Effector CD8-positive, alpha-beta T cell (primary cell): Measurements from ENCODE around the gene PLAAT4.

ENCODE experiments used
- DNase-seq: peaks from one replicate; lab custom pipeline; 2025; lab: John Stamatoyannopoulos, UW
- total RNA-seq, 4 experiments: gene quantifications; one replicate each; lab custom pipeline; 2026; lab: John Stamatoyannopoulos, UW

PLAAT4 gene
- total RNA-seq: 83.9 to 191 (median 138) reads per million in 4 experiments

- DNase-seq: peak; percentile 4
Observed at GRCh38 chr11:63536669-63537292, at the start of gene PLAAT4. TSS of gene PLAAT4 (plus strand) at chr11:63536808. CDS start at chr11:63536869, 61 bp downstream.

- no peak for DNase-seq
Observed at GRCh38 chr11:63488789-63489188, 47.8 kb upstream of the PLAAT4 start.

- no peak for DNase-seq
Observed at GRCh38 chr11:63489879-63490278, 46.7 kb upstream of the PLAAT4 start.

DNA sequence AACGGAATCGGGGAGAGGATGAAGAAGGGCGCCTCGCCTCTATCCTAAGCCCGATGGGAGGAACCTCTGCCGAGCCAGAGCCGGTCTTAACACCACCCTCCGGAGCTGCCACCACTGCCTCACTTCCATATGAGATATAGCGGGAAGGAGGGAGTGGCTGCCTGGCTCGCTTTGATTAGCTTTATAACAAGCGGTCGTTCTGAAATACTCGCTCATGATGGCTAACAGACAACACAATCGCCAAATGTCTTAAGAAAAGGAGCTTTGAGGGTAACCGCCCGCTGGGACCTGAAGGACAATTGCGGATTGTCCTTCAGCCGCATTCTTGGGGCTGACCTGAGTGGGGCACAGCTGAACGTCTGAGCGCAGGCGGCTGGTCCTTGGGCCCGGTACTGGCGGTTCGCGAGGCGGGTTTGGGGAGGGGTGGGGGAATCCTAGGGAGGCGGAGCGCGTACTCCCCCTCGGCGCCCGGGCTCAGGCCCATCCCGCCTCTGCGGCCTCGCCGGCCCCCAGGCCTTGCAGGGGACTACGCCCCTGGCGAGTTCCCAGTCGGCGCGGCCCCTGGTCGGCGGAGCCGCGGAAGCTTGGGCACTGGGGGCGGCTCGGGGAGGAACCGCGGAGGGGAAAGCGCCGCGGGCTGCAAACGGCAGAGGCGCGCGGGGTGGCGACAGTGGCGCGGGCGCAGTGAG, 45.9 kb upstream of the PLAAT4 start, which contains the start of gene PLAAT5:
Gene PLAAT5 (minus strand): TSS at position 617 of the 689 bp plus-strand sequence. CDS start 133 bp downstream, at position 484.
- DNase-seq: no peak

GRCh38 chr11:63491240-63491587, 45.4 kb upstream of the PLAAT4 start:
- no peak for DNase-seq

GRCh38 chr11:63491636-63492372, 44.8 kb upstream of the PLAAT4 start:
- DNase-seq: no peak

GRCh38 chr11:63492441-63492840, 44.2 kb upstream of the PLAAT4 start:
- DNase-seq: no peak

- no peak for DNase-seq
Observed at GRCh38 chr11:63493127-63493526, 43.5 kb upstream of the PLAAT4 start.

DNA sequence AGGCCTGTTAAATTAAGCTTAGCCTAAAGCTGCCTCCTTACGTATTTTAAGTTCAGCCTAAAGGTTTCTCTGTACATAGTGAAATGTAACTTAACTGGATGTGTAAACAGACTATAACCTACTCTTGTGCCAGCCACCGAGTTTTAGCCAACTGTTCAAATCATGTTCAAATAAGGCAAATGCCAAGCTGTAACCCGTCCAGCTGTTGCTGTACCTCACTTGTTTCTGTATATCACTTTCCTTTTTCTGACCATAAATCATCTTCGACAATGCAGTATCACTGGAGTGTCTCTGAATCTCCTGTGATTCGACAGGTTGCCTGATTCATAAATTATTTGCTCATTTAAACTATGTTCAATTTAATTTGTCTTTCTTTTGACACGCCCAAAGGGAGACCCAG, 41.6 kb upstream of the PLAAT4 start:
- DNase-seq: no peak

DNA sequence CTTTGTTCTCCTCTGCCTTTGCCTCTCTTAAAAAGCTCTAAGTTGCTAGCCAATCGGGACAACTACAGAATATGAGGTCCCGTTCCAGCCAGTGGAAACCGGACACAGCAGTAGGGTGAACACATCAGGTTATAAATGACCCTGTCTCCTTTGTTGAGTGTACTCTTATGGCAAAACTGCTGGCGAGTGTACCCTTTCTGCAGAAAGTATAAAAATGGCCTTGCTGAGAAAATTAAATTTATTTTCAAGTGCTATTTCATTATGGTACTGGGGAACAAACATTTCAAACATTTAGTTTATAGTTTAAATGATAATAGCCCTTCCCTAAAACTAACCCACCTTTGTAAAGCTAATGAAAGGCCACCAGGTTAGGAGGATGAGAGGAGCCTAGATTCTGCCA, 36.7 kb upstream of the PLAAT4 start:
- DNase-seq: no peak

DNA sequence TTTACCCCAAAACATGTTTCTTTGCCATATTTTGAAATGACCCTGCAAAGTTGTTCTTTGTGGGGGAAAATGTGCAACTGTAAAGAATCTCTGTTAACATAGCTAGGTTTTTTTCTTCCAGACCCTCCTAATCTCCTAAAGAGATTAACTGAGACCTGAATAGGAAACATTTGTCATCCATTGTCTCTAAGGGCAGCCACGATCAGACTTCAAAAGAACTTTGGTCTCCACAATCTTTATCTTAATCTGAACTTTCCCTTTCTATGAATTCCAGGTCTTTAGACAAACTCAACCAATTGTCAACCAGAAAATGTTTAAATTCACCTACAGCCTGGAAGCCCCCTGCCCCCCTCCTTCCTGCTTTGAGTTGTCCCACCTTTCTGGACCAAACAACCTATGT, 35.4 kb upstream of the PLAAT4 start:
- DNase-seq: no peak

GRCh38 chr11:63502252-63502820, 34.3 kb upstream of the PLAAT4 start:
- DNase-seq: no peak

GRCh38 chr11:63503492-63503891, 33.1 kb upstream of the PLAAT4 start:
- no peak for DNase-seq

DNA sequence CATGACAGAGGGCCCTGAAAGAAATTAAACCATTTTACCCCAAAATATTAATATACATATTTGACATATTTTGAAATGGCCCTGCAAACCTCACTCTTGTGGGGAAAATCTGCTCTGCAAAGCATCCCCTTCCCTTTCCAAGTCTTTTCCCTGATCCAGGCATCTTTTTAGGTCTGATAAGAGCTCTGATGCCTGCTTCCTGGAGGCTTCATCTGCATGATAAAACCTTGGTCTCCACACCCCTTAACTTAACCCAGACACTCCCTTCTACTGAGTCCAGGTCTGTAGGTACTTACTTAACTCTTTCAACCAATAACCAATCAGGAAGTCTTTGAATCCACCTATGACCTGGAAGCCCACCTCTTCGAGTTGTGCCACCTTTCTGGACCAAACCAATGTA, 32.6 kb upstream of the PLAAT4 start:
- DNase-seq: no peak

- no peak for DNase-seq
Observed at GRCh38 chr11:63504933-63505586, 31.5 kb upstream of the PLAAT4 start.

DNA sequence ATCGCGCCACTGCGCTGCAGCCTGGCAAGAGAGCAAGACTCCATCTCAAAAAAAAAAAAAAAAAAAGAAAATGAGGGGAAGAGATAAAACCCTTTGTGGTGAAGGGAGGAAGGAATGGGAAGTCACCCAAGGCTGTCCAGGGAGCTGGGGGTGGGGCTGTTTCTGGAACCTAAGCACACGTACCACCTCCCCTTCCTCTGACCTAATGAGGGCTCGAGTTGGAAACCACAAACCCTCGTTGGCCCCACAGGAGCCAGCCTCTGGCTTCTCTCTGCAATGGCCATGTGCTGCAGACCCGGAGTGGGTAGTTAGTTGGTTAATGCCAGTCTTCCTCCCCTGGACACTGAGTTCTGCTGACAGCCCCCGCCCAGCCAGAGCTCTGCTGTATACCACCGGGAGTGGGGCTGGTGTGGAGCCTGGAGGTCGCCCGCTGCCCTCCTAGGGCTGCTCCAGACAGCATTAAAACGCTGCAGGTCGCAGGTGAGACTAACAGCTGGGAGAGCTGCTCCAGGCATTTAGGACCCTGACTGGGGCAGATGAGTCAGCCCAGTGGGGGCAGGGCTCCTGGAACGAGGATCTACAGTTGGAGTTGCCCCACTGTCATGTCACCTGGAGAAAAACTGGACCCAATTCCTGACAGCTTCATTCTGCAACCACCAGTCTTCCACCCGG, 30.6 kb upstream of the PLAAT4 start, which contains the start of gene LGALS12:
Gene LGALS12 (plus strand): TSS at position 228 of the 672 bp plus-strand sequence. CDS start 375 bp downstream, at position 603.
- DNase-seq: no peak

DNA sequence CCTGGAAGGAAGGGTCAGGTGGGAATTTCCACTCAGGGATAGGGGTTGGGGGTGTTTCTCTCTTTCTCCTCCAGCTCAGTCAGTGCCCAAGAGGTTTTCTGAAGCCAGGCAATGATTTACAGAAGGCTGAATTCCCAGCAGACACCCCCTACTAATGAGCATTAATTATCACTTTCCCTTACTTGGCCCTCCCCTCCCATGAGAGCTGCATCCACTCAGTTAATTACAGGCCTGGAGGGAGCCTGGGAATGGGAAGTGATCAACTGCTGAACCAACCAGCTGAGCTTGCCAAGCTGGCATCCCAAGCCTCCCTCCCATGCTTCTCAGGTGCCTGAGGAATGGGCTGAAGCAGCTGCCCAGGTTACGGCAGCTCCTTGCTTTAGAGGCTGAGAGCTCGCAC, 29.7 kb upstream of the PLAAT4 start:
- no peak for DNase-seq

- DNase-seq: no peak
Observed at GRCh38 chr11:63507511-63507910, 29.1 kb upstream of the PLAAT4 start.

GRCh38 chr11:63508009-63508408, 28.6 kb upstream of the PLAAT4 start:
- DNase-seq: no peak

- DNase-seq: no peak
Observed at GRCh38 chr11:63508745-63509144, 27.9 kb upstream of the PLAAT4 start.

DNA sequence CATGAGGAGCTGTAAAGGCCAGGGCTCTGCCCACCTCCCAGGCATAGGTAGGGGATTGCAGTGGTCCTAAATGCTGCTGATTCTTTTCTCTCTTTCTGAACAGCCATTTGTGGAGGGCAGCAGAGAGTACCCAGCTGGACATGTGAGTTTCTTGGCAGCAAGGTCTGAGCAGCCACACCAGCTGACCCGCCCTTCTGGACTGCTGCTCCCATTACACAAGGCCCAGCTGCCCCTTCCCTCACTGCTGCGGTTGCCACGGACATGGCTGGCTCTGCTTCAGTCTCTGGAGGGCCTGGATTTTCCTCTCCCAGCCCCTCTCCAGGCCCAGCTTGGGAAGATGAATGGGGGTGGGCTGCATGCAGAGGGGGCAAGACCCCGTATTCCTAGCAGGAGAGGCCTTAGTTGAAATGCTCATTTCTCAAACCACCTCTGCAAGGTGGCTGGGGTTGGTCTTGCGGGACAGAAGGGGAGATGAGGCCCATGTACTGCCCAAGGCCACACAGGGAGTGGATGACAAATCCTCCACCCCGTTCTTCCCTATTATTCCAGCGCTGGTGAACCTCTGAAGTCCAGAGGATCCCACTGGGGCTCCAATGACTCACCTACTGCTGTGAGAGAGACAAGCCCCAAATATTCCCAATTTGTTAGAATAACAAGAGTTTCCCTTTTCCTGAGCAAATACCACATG, 26.1 kb upstream of the PLAAT4 start:
- DNase-seq: no peak
